DND-41 (cell line): Measurements from ENCODE around the gene SMDT1.

ENCODE experiments used
- CTCF ChIP-seq: IDR thresholded peaks from 2 replicates; pipeline ENCODE4 v1.5.1; 2012; ENCODE audit warnings: borderline replicate concordance, low read length, moderate library complexity, mild to moderate bottlenecking; ENCODE audit not compliant: poor library complexity, severe bottlenecking; ENCODE audit errors: extremely low read depth
- EZH2 ChIP-seq: IDR thresholded peaks from 3 replicates; pipeline ENCODE4 v1.6.1; 2012; ENCODE audit warnings: borderline replicate concordance, low read depth, mild to moderate bottlenecking, moderate library complexity, low read length, inconsistent platforms; ENCODE audit not compliant: severe bottlenecking

- TF ChIP-seq CTCF (no peak), EZH2 (no peak)
These were observed 48.1 kb downstream of the SMDT1 start for GRCh38 chr22:42127606-42128005.
